Hepatocyte (in vitro differentiated cells): ENCODE results near the gene CAMK1. TPM values are rescaled to one million over a fixed set of nuclear protein-coding genes. Genes with fewer than 3 reads are reported as not detected.

Experiments
- DNase-seq: peaks from one replicate; pipeline ENCODE4 v3.0.0-alpha.2; 2016; ENCODE audit warnings: low spot score
- H2AFZ ChIP-seq: fragments of 200-600 bp; sonication (generic); 2 replicates; pipeline ENCODE4 v1.6.0; 2016; ENCODE audit warnings: antibody characterized with exemption, mild to moderate bottlenecking
- H3K27ac ChIP-seq: fragments of 200-600 bp; sonication (generic); 2 replicates; pipeline ENCODE4 v1.5.1; 2016; ENCODE audit warnings: mild to moderate bottlenecking
- H3K27me3 ChIP-seq: fragments of 200-600 bp; sonication (generic); 2 replicates; pipeline ENCODE4 v1.6.1; 2016
- H3K36me3 ChIP-seq: fragments of 200-600 bp; sonication (generic); replicated peaks from 2 replicates; pipeline ENCODE4 v1.5.1; 2016; ENCODE audit warnings: low read depth; ENCODE audit not compliant: insufficient read depth
- H3K4me1 ChIP-seq: fragments of 200-600 bp; sonication (generic); 2 replicates; pipeline ENCODE4 v1.5.1; 2016; ENCODE audit warnings: mild to moderate bottlenecking, moderate library complexity; ENCODE audit not compliant: insufficient read depth
- H3K4me2 ChIP-seq: fragments of 200-600 bp; sonication (generic); 2 replicates; pipeline ENCODE4 v1.6.0; 2016
- H3K4me3 ChIP-seq: fragments of 200-600 bp; sonication (generic); 2 replicates; pipeline ENCODE4 v1.5.1; 2016; ENCODE audit warnings: mild to moderate bottlenecking
- H3K79me2 ChIP-seq: fragments of 200-600 bp; sonication (generic); 2 replicates; pipeline ENCODE4 v1.6.0; 2017; ENCODE audit warnings: mild to moderate bottlenecking
- H3K9me2 ChIP-seq: fragments of 200-600 bp; sonication (generic); replicated peaks from 2 replicates; pipeline ENCODE4 v1.6.0; 2017; ENCODE audit warnings: mild to moderate bottlenecking; ENCODE audit not compliant: insufficient read depth
- H3K9me3 ChIP-seq: fragments of 200-600 bp; sonication (generic); 2 replicates; pipeline ENCODE4 v1.5.1; 2016; ENCODE audit warnings: low read depth, mild to moderate bottlenecking
- H4K20me1 ChIP-seq: fragments of 200-600 bp; sonication (generic); 2 replicates; pipeline ENCODE4 v1.6.0; 2016; ENCODE audit warnings: mild to moderate bottlenecking; ENCODE audit not compliant: insufficient read depth, poor library complexity, severe bottlenecking
- CTCF ChIP-seq: fragments of 200-600 bp; sonication (generic); IDR thresholded peaks from 2 replicates; pipeline ENCODE4 v1.5.1; 2016; ENCODE audit warnings: antibody characterized with exemption, mild to moderate bottlenecking; ENCODE audit not compliant: poor library complexity
- EZH2 ChIP-seq: fragments of 200-600 bp; sonication (generic); IDR thresholded peaks from 2 replicates; pipeline ENCODE4 v1.6.1; 2016; ENCODE audit warnings: antibody characterized with exemption, mild to moderate bottlenecking, borderline replicate concordance
- EZH2phosphoT487 ChIP-seq: fragments of 200-600 bp; sonication (generic); IDR thresholded peaks from one replicate; pipeline ENCODE4 v1.6.1; 2018; ENCODE audit warnings: antibody characterized with exemption, mild to moderate bottlenecking, low read depth, moderate library complexity; ENCODE audit not compliant: unreplicated experiment, severe bottlenecking
- WGBS: methylation state at CpG from one replicate; pipeline ENCODE4 v1.1.6; 2016; ENCODE audit warnings: low lambda C conversion rate; ENCODE audit errors: missing lambda C conversion rate; 5-methylcytosine and 5-hydroxymethylcytosine counted together
- polyA plus RNA-seq: library from polyadenylated mRNA; unstranded; fragments of >200 nt; fragmentation: Nextera tagmentation; extraction: Ambion mirVana; gene quantifications from 2 replicates; pipeline ENCODE4 v1.2.1, GENCODE V29; 2016
- total RNA-seq: library from RNA; depleted of rRNA; stranded (reverse); fragments of >200 nt; gene quantifications from 2 replicates; pipeline ENCODE4 v1.2.3, GENCODE V29; 2014

Gene CAMK1
- total and polyA plus RNA-seq, 2 experiments from 2014 or later: 9.7 to 16.1 TPM

- under 1% methylated on average over 49 of the region's 88 CpGs for WGBS
These were observed 38.3 kb downstream of the CAMK1 start, which contains the start of gene BRPF1 for GRCh38 chr3:9731206-9732079. Gene BRPF1 (plus strand): TSS chr3:9731735. CDS start chr3:9734141, 2,406 bp downstream.

GRCh38 chr3:9730657-9731205, 39.0 kb downstream of the CAMK1 start:
- H3K27me3 ChIP-seq: no peaks in the 10 kb centered on the region
- peaks cover 12% of the 10 kb centered on the region for H3K4me1 ChIP-seq
- peak overlapping the region; percentile 55 for H2AFZ ChIP-seq
- H3K27ac ChIP-seq: peak overlapping the region; percentile 64
- peak overlapping the region; percentile 25 for H3K4me3 ChIP-seq
- WGBS: 3% methylated on average over 10 of the region's 17 CpGs
- H4K20me1 ChIP-seq: peaks cover 15% of the 10 kb centered on the region
- H3K36me3 ChIP-seq: no peaks in the 10 kb centered on the region
- H3K9me2 ChIP-seq: no peaks in the 10 kb centered on the region
- no peaks in the 10 kb centered on the region for H3K9me3 ChIP-seq
- DNase-seq: no peak
- no peak for TF ChIP-seq EZH2phosphoT487
- H3K79me2 ChIP-seq: peaks cover 35% of the 10 kb centered on the region
- peak overlapping the region; percentile 70 for H3K4me2 ChIP-seq

More at GRCh38 chr3:9731206-9732079, 38.3 kb downstream of the CAMK1 start, which contains the start of gene BRPF1:
- Histone ChIP-seq H3K27me3 (no peaks in the 10 kb centered on the region), H3K9me2 (no peaks in the 10 kb centered on the region), H3K79me2 (peaks cover 37% of the 10 kb centered on the region), H2AFZ (peak within 1 kb of the TSS; percentile 92), H3K4me2 (peak within 1 kb of the TSS; percentile 98), H3K27ac (peak within 1 kb of the TSS; percentile 100), H3K4me1 (peaks cover 12% of the 10 kb centered on the region), H3K36me3 (no peaks in the 10 kb centered on the region), H3K4me3 (peak within 1 kb of the TSS; percentile 100), H4K20me1 (peaks cover 15% of the 10 kb centered on the region), H3K9me3 (no peaks in the 10 kb centered on the region)
- DNase-seq: peak; percentile 100
- no peak for TF ChIP-seq CTCF
- TF ChIP-seq EZH2phosphoT487: no peak
- TF ChIP-seq EZH2: no peak

- no peak overlapping the region for H3K4me3 ChIP-seq
- H3K4me1 ChIP-seq: peaks cover 12% of the 10 kb centered on the region
- peaks cover 15% of the 10 kb centered on the region for H4K20me1 ChIP-seq
- peaks cover 27% of the 10 kb centered on the region for H3K79me2 ChIP-seq
- whole genome bisulfite sequencing: 90% methylated on average over 10 of the region's 10 CpGs
- TF ChIP-seq EZH2 (no peak), EZH2phosphoT487 (no peak), CTCF (no peak)
- no peak overlapping the region for H3K4me2 ChIP-seq
- no peaks in the 10 kb centered on the region for H3K36me3 ChIP-seq
- H2AFZ ChIP-seq: no peak overlapping the region
- H3K27ac ChIP-seq: no peak overlapping the region
- no peaks in the 10 kb centered on the region for H3K27me3 ChIP-seq
- no peaks in the 10 kb centered on the region for H3K9me3 ChIP-seq
- no peak for DNase-seq
- no peaks in the 10 kb centered on the region for H3K9me2 ChIP-seq
These were observed 40.3 kb downstream of the CAMK1 start for GRCh38 chr3:9729419-9729818.

GRCh38 chr3:9727743-9728142, 42.0 kb downstream of the CAMK1 start:
- no peak for TF ChIP-seq CTCF
- no peaks in the 10 kb centered on the region for H3K27me3 ChIP-seq
- no peak overlapping the region for H3K27ac ChIP-seq
- H3K79me2 ChIP-seq: peaks cover 11% of the 10 kb centered on the region
- no peaks in the 10 kb centered on the region for H3K9me2 ChIP-seq
- WGBS: 86% methylated on average over 2 of the region's 2 CpGs
- no peak overlapping the region for H3K4me2 ChIP-seq
- no peak overlapping the region for H2AFZ ChIP-seq
- H3K4me1 ChIP-seq: peaks cover 4% of the 10 kb centered on the region
- H3K36me3 ChIP-seq: no peaks in the 10 kb centered on the region
- no peaks in the 10 kb centered on the region for H3K9me3 ChIP-seq
- H4K20me1 ChIP-seq: peaks cover 6% of the 10 kb centered on the region
- DNase-seq: no peak
- no peak overlapping the region for H3K4me3 ChIP-seq
